Hematopoietic multipotent progenitor cell treated with erythropoietin and hydrocortisone succinate and interleukin-3 and kit ligand, for 17 days (in vitro differentiated cells): ENCODE measurements around the gene LAMP5.

Source experiments
- DNase-seq: peaks from one replicate; pipeline ENCODE4 v3.0.0-alpha.2; 2015; ENCODE audit warnings: low spot score

Gene LAMP5

GRCh38 chr20:9514461-9515213 lies at the start of gene LAMP5:
TSS of gene LAMP5 (plus strand) at chr20:9514590. CDS start at chr20:9514853, 263 bp downstream.
- DNase-seq = no peak

GRCh38 chr20:9467995-9468394 lies 46.4 kb upstream of the LAMP5 start:
- DNase-seq = no peak

- DNase-seq = no peak
Measured at GRCh38 chr20:9474835-9475415, 39.5 kb upstream of the LAMP5 start.

- DNase-seq = no peak
Measured at GRCh38 chr20:9475456-9475855, 38.9 kb upstream of the LAMP5 start.

- no peak for DNase-seq
Measured at GRCh38 chr20:9476174-9476573, 38.2 kb upstream of the LAMP5 start.

- no peak for DNase-seq
Measured at GRCh38 chr20:9476637-9477036, 37.8 kb upstream of the LAMP5 start.

GRCh38 chr20:9478771-9479170 lies 35.6 kb upstream of the LAMP5 start:
- no peak for DNase-seq

- no peak for DNase-seq
Measured at GRCh38 chr20:9480066-9480465, 34.3 kb upstream of the LAMP5 start.

- DNase-seq = no peak
Measured at GRCh38 chr20:9482180-9482579, 32.2 kb upstream of the LAMP5 start.

- DNase-seq = no peak
Measured at GRCh38 chr20:9483131-9483530, 31.3 kb upstream of the LAMP5 start.

- DNase-seq = no peak
Measured at GRCh38 chr20:9485614-9486340, 28.6 kb upstream of the LAMP5 start.

GRCh38 chr20:9487231-9487630 lies 27.2 kb upstream of the LAMP5 start:
- no peak for DNase-seq

- DNase-seq = no peak
Measured at GRCh38 chr20:9488063-9488462, 26.3 kb upstream of the LAMP5 start.

- no peak for DNase-seq
Measured at GRCh38 chr20:9490161-9490560, 24.2 kb upstream of the LAMP5 start.

GRCh38 chr20:9490631-9491030 lies 23.8 kb upstream of the LAMP5 start:
- DNase-seq = no peak

- no peak for DNase-seq
Measured at GRCh38 chr20:9491324-9491723, 23.1 kb upstream of the LAMP5 start.

- no peak for DNase-seq
Measured at GRCh38 chr20:9492067-9492466, 22.3 kb upstream of the LAMP5 start.

GRCh38 chr20:9493803-9494202 lies 20.6 kb upstream of the LAMP5 start:
- no peak for DNase-seq

- DNase-seq = no peak
Measured at GRCh38 chr20:9495701-9496100, 18.7 kb upstream of the LAMP5 start.

- no peak for DNase-seq
Measured at GRCh38 chr20:9496155-9496554, 18.2 kb upstream of the LAMP5 start.

GRCh38 chr20:9498322-9498721 lies 16.1 kb upstream of the LAMP5 start:
- DNase-seq = no peak

GRCh38 chr20:9499126-9499899 lies 15.1 kb upstream of the LAMP5 start:
- no peak for DNase-seq
